HL-60/S4 (cell line): Measurements from ENCODE around the gene DENND1B.

ENCODE experiments used
- in situ Hi-C: fragments of 300-500 bp; cut with MboI; formaldehyde crosslinking; loops from 2 replicates; pipeline ENCODE4 v1.14.3; 2022; ENCODE audit warnings: low sequenced_read_pairs

The DENND1B gene

DNA sequence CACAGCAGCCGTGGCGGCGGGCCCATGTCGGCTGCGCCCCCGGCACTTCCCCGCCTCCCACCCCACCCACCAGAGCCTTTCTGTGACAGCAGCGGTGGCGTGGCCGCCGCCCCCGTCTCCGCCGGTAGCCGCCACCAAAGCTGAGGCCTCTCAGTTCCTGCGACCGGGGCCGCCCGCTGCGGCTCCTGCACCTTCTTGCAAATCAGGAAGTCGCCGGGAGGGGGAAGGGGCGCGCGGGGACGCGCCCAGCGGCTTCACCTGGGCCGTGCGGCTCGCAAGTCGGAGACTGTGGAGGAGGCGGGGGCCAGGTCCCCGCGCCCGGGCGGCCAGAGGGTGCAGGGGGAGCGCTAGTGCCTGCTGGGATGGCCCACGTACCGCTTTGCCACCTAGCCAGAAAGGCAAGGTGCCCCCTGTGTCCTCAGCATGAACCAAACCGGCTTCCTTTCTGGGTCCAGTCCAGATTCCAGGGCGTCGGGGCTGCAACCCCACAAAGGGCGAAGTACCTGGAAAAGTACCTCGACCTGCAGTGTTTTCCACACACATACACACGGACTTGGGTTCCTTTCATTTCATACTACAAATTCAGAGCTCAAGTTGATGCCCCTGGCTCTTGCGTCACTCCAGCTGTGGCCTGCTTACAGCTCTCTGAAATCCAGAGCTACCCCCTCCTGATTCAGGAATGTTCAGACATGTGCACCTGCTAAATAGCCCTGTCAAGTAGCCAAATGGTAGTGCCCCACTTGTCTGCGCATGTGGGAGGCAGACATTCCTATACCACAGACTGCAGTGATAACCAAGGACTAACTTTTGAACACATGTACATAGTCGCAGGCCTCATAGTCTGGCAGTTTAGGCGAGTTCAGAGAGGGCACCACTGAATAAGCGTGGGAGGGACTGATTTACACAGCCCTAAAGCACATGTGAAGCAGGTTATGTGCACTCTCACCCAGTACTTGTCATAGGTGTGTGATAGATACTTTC is at the start of gene DENND1B:
DENND1B (minus strand) TSS at position 199 of the 981 bp plus-strand sequence. CDS start 325 bp downstream, outside the sequence.
- in situ Hi-C loops, result no loop called here

- in situ Hi-C loops, result no loop called here
Observed at GRCh38 chr1:197814306-197814705, 39.0 kb upstream of the DENND1B start.

DNA sequence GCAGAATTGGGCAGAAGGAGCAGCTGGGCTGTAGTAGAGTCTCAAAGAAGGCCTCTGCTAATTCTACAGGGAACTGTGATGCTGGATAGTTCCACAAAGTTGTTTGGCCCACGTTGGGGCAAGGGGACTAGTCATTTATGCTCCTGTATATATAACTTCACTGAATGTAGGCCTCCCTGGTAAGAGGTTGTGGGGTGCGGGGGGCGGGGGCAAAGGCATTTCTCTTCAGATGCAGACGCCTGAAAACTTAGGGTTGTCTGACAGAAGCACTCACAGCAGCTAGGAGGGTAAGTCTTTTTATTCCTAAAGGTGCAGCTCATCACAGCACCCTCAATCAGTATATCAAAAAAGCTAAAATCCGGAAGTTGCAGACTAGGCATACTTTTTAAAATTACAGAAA is 38.5 kb upstream of the DENND1B start:
- in situ Hi-C loops, result no loop called here

GRCh38 chr1:197811769-197812168 is 36.5 kb upstream of the DENND1B start:
- in situ Hi-C loops, result no loop called here

- in situ Hi-C loops, result no loop called here
Observed at GRCh38 chr1:197810812-197811211, 35.5 kb upstream of the DENND1B start.

- in situ Hi-C loops, result no loop called here
Observed at GRCh38 chr1:197808880-197809279, 33.6 kb upstream of the DENND1B start.

GRCh38 chr1:197807739-197808453 is 32.6 kb upstream of the DENND1B start:
- in situ Hi-C loops, result no loop called here

GRCh38 chr1:197807216-197807615 is 31.9 kb upstream of the DENND1B start:
- in situ Hi-C loops, result no loop called here

DNA sequence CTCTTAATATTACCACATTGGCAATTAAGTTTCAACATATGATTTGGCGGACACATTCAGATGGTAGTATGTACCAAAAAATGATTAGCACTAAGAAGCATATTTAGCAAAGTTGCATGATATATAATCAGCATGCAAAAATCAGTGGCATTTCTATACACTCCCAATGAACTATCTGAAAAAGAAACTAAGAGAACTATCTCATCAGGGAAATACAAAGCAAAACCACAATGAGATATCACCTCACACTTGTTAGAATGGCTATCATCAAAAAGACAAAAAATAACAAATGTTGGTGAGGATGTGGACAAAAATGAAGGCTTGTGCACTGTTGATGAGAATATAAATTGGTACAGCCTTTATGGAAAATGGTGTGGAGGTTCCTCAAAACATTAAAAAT is 31.4 kb upstream of the DENND1B start:
- in situ Hi-C loops, result no loop called here

GRCh38 chr1:197801684-197802083 is 26.4 kb upstream of the DENND1B start:
- in situ Hi-C loops, result no loop called here

GRCh38 chr1:197801111-197801482 is 25.8 kb upstream of the DENND1B start:
- in situ Hi-C loops, result no loop called here

DNA sequence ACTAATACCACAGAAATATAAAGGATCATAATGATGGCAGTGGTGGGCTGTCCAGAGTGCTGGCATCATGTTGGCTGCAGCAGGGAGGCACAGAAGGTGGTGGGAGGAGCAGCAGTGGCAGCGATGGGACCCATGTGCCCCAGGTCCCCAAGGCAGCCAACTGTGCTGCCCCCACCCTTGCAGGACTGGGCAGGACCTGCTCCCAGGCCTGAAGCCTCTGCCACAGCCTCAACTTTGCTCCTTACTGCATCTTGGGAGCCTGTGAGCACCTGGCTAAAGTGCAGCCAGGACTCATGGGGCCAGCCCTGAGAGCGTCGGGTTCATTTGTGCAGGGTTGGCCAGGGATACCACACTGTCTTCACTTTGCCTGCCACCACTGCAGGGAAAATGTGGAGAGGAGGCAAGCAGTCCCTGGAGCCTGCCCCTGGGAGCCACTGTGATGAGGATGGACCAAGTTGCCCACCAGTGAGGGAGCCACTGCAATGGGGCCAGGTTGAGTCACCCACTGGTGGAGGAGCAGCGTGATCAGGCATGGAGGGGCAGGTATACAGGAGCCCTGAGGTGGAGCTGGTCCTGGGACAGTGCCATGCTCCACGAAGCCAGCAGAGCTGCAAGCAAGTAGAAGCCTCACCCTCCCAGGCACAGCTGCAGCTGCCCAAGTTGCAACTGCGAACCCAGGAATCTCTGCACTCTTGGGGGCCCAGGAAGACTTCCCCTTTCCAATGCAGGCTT is 25.3 kb upstream of the DENND1B start:
- in situ Hi-C loops, result no loop called here

DNA sequence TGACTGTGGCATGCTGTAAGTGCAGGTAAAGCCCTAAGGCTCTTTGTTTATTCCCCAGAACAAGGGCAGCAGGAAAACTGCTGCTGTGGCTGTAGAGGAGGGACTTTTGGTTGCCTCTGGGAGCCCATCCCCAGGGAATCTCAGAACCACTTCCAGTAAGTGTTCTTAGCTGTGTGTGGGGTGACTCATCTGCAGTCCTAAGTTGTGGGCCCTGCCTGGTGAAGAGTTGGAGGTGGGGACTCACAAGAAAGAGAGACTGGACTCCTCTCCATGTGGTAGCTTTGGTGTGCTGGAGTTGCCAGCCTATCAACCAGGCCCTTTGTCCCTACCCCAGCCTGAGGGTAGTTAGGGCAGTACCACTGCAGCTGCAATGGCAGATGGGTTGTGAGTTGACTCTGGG is 24.0 kb upstream of the DENND1B start:
- in situ Hi-C loops, result no loop called here

GRCh38 chr1:197798492-197798891 is 23.2 kb upstream of the DENND1B start:
- in situ Hi-C loops, result no loop called here

DNA sequence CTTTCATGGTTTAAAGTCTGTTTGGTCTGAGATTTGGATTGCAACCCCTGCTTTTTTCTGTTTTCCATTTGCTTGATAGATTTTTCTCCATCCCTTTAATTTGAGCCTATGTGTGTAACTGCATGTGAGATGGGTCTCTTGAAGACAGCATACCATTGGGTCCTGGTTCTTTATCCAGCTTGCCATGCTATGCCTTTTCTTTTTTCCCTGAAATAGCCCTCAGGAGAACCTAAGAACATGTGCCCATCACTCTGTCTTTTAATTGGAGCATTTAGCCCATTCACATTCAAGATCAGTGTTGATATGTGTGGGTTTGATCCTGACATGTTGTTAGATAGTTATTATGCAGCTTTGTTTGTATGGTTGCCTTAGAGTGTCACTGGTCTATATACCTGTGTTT is 21.7 kb upstream of the DENND1B start:
- in situ Hi-C loops, result no loop called here

- in situ Hi-C loops, result no loop called here
Observed at GRCh38 chr1:197788741-197789739, 13.8 kb upstream of the DENND1B start.

DNA sequence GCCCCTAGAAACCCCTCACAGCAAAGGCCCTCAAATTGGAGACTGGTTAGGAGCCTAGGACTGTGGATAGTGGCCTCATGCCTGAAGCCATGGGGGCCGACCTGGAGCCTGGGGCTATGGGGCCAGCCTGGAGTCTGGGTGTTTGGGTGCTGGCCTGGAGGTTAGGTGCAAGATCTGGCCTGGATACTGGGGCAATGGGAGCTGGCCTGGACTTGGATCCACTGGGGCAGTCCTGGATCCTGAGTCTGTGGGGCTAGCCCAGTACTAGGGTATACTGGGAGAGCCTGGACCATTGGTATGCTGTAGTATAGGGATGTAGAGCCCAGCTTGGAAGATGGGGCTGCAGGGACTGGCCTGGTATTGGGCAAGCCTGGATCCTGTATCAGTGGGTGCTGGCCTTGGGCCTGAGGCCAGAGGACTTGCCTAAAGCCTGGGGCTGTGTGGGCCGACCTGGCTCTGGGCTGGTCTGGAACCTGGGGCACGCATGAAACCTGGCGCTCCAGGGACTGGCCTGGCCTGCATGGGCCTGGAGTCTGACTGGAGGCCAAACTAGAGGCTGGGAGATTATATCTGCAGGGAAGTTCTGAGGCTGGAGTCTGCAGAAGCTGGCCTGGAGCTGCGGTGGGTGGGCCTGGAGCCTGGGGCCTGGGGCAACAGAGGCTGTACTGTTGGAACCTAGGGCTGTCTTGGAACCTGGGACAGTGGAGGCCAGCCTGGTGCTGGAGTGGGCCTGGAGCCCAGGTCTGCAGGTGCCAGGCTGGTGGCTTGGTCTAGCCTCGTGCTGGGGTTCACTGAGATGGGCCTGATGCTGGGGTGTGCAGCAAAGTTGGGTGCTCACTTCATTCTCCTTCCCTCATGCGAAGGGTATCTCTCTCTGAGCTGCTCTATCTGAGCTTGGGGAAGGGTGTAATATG is 12.6 kb upstream of the DENND1B start:
- in situ Hi-C loops, result no loop called here

DNA sequence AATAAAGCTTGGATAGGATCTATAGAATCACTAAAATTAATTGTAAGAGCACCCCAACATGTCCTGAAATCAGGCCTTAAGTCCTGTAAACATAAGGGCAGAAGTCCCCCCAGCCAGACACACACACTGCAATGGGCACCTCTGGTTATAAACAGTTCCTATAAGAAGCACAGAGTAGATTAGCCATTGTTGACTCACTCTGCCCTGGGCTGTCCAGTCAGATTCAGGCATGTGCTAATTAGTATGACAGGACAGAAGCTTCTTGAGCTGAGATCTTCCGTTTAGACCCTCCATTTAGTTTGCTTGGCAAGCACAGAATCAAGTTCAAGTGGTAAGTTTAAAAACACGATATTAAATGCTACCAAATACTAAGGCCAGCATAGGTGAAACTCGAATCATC is 11.8 kb upstream of the DENND1B start:
- in situ Hi-C loops, result no loop called here

- in situ Hi-C loops, result no loop called here
Observed at GRCh38 chr1:197786280-197786679, 11.0 kb upstream of the DENND1B start.
